ENCODE data around the gene TRAK2.

The TRAK2 gene

GRCh38 chr2:201448701-201449100 lies 2.6 kb downstream of the TRAK2 start:
- Histone ChIP-seq H3K23ac (ENCODE audit: low read length) (no peak overlapping the region), H3K4me1 (ENCODE audit: control insufficient read depth, low read depth, low read length) (no peaks in the 10 kb centered on the region), H3K36me3 (ENCODE audit: control insufficient read depth, insufficient read depth, low read length) (no peaks in the 10 kb centered on the region), H3K27ac (ENCODE audit: low read depth, low read length) (no peak overlapping the region), H3K4me3 (ENCODE audit: low read length) (no peak overlapping the region), H2AK5ac (ENCODE audit: low read length) (no peak overlapping the region), H3K4me2 (ENCODE audit: low read length) (no peak overlapping the region), H2BK5ac (ENCODE audit: low read length) (no peak overlapping the region), H3K56ac (ENCODE audit: low read length) (no peak overlapping the region), H3K27me3 (ENCODE audit: insufficient read depth, low read length, poor library complexity) (no peaks in the 10 kb centered on the region), H4K5ac (ENCODE audit: low read length) (no peak overlapping the region), H3K18ac (ENCODE audit: low read length) (no peak overlapping the region), H3K9ac (ENCODE audit: low read length) (no peak overlapping the region), H4K8ac (ENCODE audit: low read depth, low read length) (no peak overlapping the region), H3K79me2 (ENCODE audit: control insufficient read depth, insufficient read depth, low read length) (no peaks in the 10 kb centered on the region), H2BK15ac (replicated peaks; ENCODE audit: low read depth) (no peak overlapping the region), H3K79me1 (ENCODE audit: low read length) (peaks cover 1% of the 10 kb centered on the region), H3K4ac (ENCODE audit: low read depth, low read length) (no peak overlapping the region), H2BK120ac (ENCODE audit: low read depth, low read length) (no peak overlapping the region)
- no peak for DNase-seq
- no CpG with 5 or more reads among the region's 4 CpGs for WGBS (ENCODE audit: extremely low coverage, insufficient coverage, low lambda C conversion rate)

GRCh38 chr2:201448061-201448460 lies 3.2 kb downstream of the TRAK2 start:
- Histone ChIP-seq H3K27ac (ENCODE audit: low read depth, low read length) (no peak overlapping the region), H3K79me2 (ENCODE audit: control insufficient read depth, insufficient read depth, low read length) (no peaks in the 10 kb centered on the region), H2BK120ac (ENCODE audit: low read depth, low read length) (no peak overlapping the region), H3K27me3 (ENCODE audit: insufficient read depth, low read length, poor library complexity) (no peaks in the 10 kb centered on the region), H3K4me1 (ENCODE audit: control insufficient read depth, low read depth, low read length) (no peaks in the 10 kb centered on the region), H3K79me1 (ENCODE audit: low read length) (peaks cover 1% of the 10 kb centered on the region), H2BK15ac (replicated peaks; ENCODE audit: low read depth) (no peak overlapping the region), H4K8ac (ENCODE audit: low read depth, low read length) (no peak overlapping the region), H3K4me3 (ENCODE audit: low read length) (no peak overlapping the region), H3K9ac (ENCODE audit: low read length) (no peak overlapping the region), H3K23ac (ENCODE audit: low read length) (no peak overlapping the region), H4K5ac (ENCODE audit: low read length) (no peak overlapping the region), H2AK5ac (ENCODE audit: low read length) (no peak overlapping the region), H3K36me3 (ENCODE audit: control insufficient read depth, insufficient read depth, low read length) (no peaks in the 10 kb centered on the region), H3K18ac (ENCODE audit: low read length) (no peak overlapping the region), H3K4me2 (ENCODE audit: low read length) (no peak overlapping the region), H2BK5ac (ENCODE audit: low read length) (no peak overlapping the region), H3K56ac (ENCODE audit: low read length) (no peak overlapping the region), H3K4ac (ENCODE audit: low read depth, low read length) (no peak overlapping the region)
- DNase-seq, result no peak
- WGBS (ENCODE audit: extremely low coverage, insufficient coverage, low lambda C conversion rate), result no CpG with 5 or more reads among the region's 1 CpG

GRCh38 chr2:201447086-201447485 lies 4.2 kb downstream of the TRAK2 start:
- Histone ChIP-seq H3K4me3 (ENCODE audit: low read length) (no peak overlapping the region), H2BK5ac (ENCODE audit: low read length) (no peak overlapping the region), H4K5ac (ENCODE audit: low read length) (no peak overlapping the region), H3K4me2 (ENCODE audit: low read length) (no peak overlapping the region), H3K18ac (ENCODE audit: low read length) (no peak overlapping the region), H3K9ac (ENCODE audit: low read length) (no peak overlapping the region), H2BK120ac (ENCODE audit: low read depth, low read length) (no peak overlapping the region), H3K23ac (ENCODE audit: low read length) (no peak overlapping the region), H3K36me3 (ENCODE audit: control insufficient read depth, insufficient read depth, low read length) (no peaks in the 10 kb centered on the region), H4K8ac (ENCODE audit: low read depth, low read length) (no peak overlapping the region), H3K27me3 (ENCODE audit: insufficient read depth, low read length, poor library complexity) (no peaks in the 10 kb centered on the region), H3K79me1 (ENCODE audit: low read length) (peaks cover 1% of the 10 kb centered on the region), H2AK5ac (ENCODE audit: low read length) (no peak overlapping the region), H3K4ac (ENCODE audit: low read depth, low read length) (no peak overlapping the region), H3K56ac (ENCODE audit: low read length) (no peak overlapping the region), H3K79me2 (ENCODE audit: control insufficient read depth, insufficient read depth, low read length) (no peaks in the 10 kb centered on the region), H2BK15ac (replicated peaks; ENCODE audit: low read depth) (no peak overlapping the region), H3K27ac (ENCODE audit: low read depth, low read length) (no peak overlapping the region), H3K4me1 (ENCODE audit: control insufficient read depth, low read depth, low read length) (no peaks in the 10 kb centered on the region)
- DNase-seq, result no peak
- no CpG with 5 or more reads among the region's 1 CpG for WGBS (ENCODE audit: extremely low coverage, insufficient coverage, low lambda C conversion rate)

- Histone ChIP-seq H3K23ac (ENCODE audit: low read length) (no peak overlapping the region), H2BK5ac (ENCODE audit: low read length) (no peak overlapping the region), H3K18ac (ENCODE audit: low read length) (no peak overlapping the region), H3K56ac (ENCODE audit: low read length) (no peak overlapping the region), H3K27ac (ENCODE audit: low read depth, low read length) (no peak overlapping the region), H4K5ac (ENCODE audit: low read length) (no peak overlapping the region), H2BK15ac (replicated peaks; ENCODE audit: low read depth) (no peak overlapping the region), H3K4me1 (ENCODE audit: control insufficient read depth, low read depth, low read length) (no peaks in the 10 kb centered on the region), H4K8ac (ENCODE audit: low read depth, low read length) (no peak overlapping the region), H3K27me3 (ENCODE audit: insufficient read depth, low read length, poor library complexity) (no peaks in the 10 kb centered on the region), H3K9ac (ENCODE audit: low read length) (no peak overlapping the region), H3K79me2 (ENCODE audit: control insufficient read depth, insufficient read depth, low read length) (no peaks in the 10 kb centered on the region), H3K36me3 (ENCODE audit: control insufficient read depth, insufficient read depth, low read length) (no peaks in the 10 kb centered on the region), H3K79me1 (ENCODE audit: low read length) (no peaks in the 10 kb centered on the region), H2AK5ac (ENCODE audit: low read length) (no peak overlapping the region), H3K4me3 (ENCODE audit: low read length) (no peak overlapping the region), H3K4me2 (ENCODE audit: low read length) (no peak overlapping the region), H2BK120ac (ENCODE audit: low read depth, low read length) (no peak overlapping the region), H3K4ac (ENCODE audit: low read depth, low read length) (no peak overlapping the region)
- no peak for DNase-seq
- no CpG with 5 or more reads among the region's 3 CpGs for WGBS (ENCODE audit: extremely low coverage, insufficient coverage, low lambda C conversion rate)
Measured at GRCh38 chr2:201444746-201445465, 6.4 kb downstream of the TRAK2 start.

GRCh38 chr2:201441409-201441808 lies 9.8 kb downstream of the TRAK2 start:
- WGBS (ENCODE audit: extremely low coverage, insufficient coverage, low lambda C conversion rate), result no CpG with 5 or more reads among the region's 7 CpGs

GRCh38 chr2:201440182-201440581 lies 11.1 kb downstream of the TRAK2 start:
- no peak overlapping the region for H2BK15ac ChIP-seq (replicated peaks; ENCODE audit: low read depth)
- H4K8ac ChIP-seq (ENCODE audit: low read depth, low read length), result no peak overlapping the region
- peak; percentile 84 for DNase-seq
- H3K18ac ChIP-seq (ENCODE audit: low read length), result no peak overlapping the region
- H3K79me1 ChIP-seq (ENCODE audit: low read length), result no peaks in the 10 kb centered on the region
- no peak overlapping the region for H2AK5ac ChIP-seq (ENCODE audit: low read length)
- no peak overlapping the region for H3K4ac ChIP-seq (ENCODE audit: low read depth, low read length)
- H3K56ac ChIP-seq (ENCODE audit: low read length), result no peak overlapping the region
- H4K5ac ChIP-seq (ENCODE audit: low read length), result no peak overlapping the region
- no peaks in the 10 kb centered on the region for H3K27me3 ChIP-seq (ENCODE audit: insufficient read depth, low read length, poor library complexity)
- H3K9ac ChIP-seq (ENCODE audit: low read length), result no peak overlapping the region
- no peak overlapping the region for H2BK5ac ChIP-seq (ENCODE audit: low read length)
- no peaks in the 10 kb centered on the region for H3K79me2 ChIP-seq (ENCODE audit: control insufficient read depth, insufficient read depth, low read length)
- H3K4me3 ChIP-seq (ENCODE audit: low read length), result no peak overlapping the region
- H2BK120ac ChIP-seq (ENCODE audit: low read depth, low read length), result no peak overlapping the region
- no peak overlapping the region for H3K23ac ChIP-seq (ENCODE audit: low read length)
- H3K4me1 ChIP-seq (ENCODE audit: control insufficient read depth, low read depth, low read length), result no peaks in the 10 kb centered on the region
- H3K36me3 ChIP-seq (ENCODE audit: control insufficient read depth, insufficient read depth, low read length), result no peaks in the 10 kb centered on the region
- H3K4me2 ChIP-seq (ENCODE audit: low read length), result no peak overlapping the region
- H3K27ac ChIP-seq (ENCODE audit: low read depth, low read length), result no peak overlapping the region
- WGBS (ENCODE audit: extremely low coverage, insufficient coverage, low lambda C conversion rate), result no CpG with 5 or more reads among the region's 1 CpG

More at GRCh38 chr2:201441409-201441808, 9.8 kb downstream of the TRAK2 start:
- Histone ChIP-seq H3K4me1 (ENCODE audit: control insufficient read depth, low read depth, low read length) (no peaks in the 10 kb centered on the region), H2BK5ac (ENCODE audit: low read length) (no peak overlapping the region), H3K79me1 (ENCODE audit: low read length) (no peaks in the 10 kb centered on the region), H4K8ac (ENCODE audit: low read depth, low read length) (no peak overlapping the region), H2BK15ac (replicated peaks; ENCODE audit: low read depth) (no peak overlapping the region), H2AK5ac (ENCODE audit: low read length) (no peak overlapping the region), H3K36me3 (ENCODE audit: control insufficient read depth, insufficient read depth, low read length) (no peaks in the 10 kb centered on the region), H3K23ac (ENCODE audit: low read length) (no peak overlapping the region), H3K18ac (ENCODE audit: low read length) (no peak overlapping the region), H3K27ac (ENCODE audit: low read depth, low read length) (no peak overlapping the region), H3K79me2 (ENCODE audit: control insufficient read depth, insufficient read depth, low read length) (no peaks in the 10 kb centered on the region), H2BK120ac (ENCODE audit: low read depth, low read length) (no peak overlapping the region), H3K56ac (ENCODE audit: low read length) (no peak overlapping the region), H4K5ac (ENCODE audit: low read length) (no peak overlapping the region), H3K9ac (ENCODE audit: low read length) (no peak overlapping the region), H3K4me2 (ENCODE audit: low read length) (no peak overlapping the region), H3K4ac (ENCODE audit: low read depth, low read length) (no peak overlapping the region), H3K4me3 (ENCODE audit: low read length) (no peak overlapping the region), H3K27me3 (ENCODE audit: insufficient read depth, low read length, poor library complexity) (no peaks in the 10 kb centered on the region)
- DNase-seq, result no peak
